Sigmoid colon (tissue), 7 donors: Measurements from ENCODE around the gene ZNF521. TPM values are rescaled to one million over a fixed set of nuclear protein-coding genes. Genes with fewer than 3 reads are reported as not detected.

ENCODE experiments used
- DNase-seq: peaks from one replicate; pipeline ENCODE4 v3.0.0-alpha.2; 2019
- H3K27ac ChIP-seq, 4 donors: fragments of 200-600 bp; sonication (generic); one replicate each; pipeline ENCODE4 v1.5.1; 2016 to 2019; ENCODE audit warnings: mild to moderate bottlenecking in 1 of 4
- H3K27me3 ChIP-seq, 3 donors: fragments of 200-600 bp; sonication (generic); one replicate each; pipeline ENCODE4 v1.5.1; 2019; ENCODE audit warnings: mild to moderate bottlenecking in 1 of 3
- H3K36me3 ChIP-seq, 4 donors: fragments of 200-600 bp; sonication (generic); one replicate each; pipeline ENCODE4 v1.5.1; 2016 to 2019
- H3K4me1 ChIP-seq, 4 donors: fragments of 200-600 bp; sonication (generic); one replicate each; pipeline ENCODE4 v1.5.1; 2017 to 2019
- H3K4me3 ChIP-seq, 4 donors: fragments of 200-600 bp; sonication (generic); one replicate each; pipeline ENCODE4 v1.5.1; 2017 to 2019; ENCODE audit warnings: mild to moderate bottlenecking in 2 of 4, moderate library complexity in 1 of 4
- H3K9me3 ChIP-seq, 4 donors: fragments of 200-600 bp in 3 of 4; sonication (generic) in 3 of 4; one replicate each; pipeline versions ENCODE4 v1.5.1 to v1.6.1; 2013 to 2019
- CTCF ChIP-seq, 4 experiments: fragments of 450-650 bp in 3 of 4; fragments of 200-600 bp in 1 of 4; IDR thresholded peaks; one replicate each; pipeline ENCODE4 v1.5.1; 2016 to 2019; ENCODE audit warnings: antibody characterized with exemption in 4 of 4, mild to moderate bottlenecking in 3 of 4, moderate library complexity in 2 of 4
- EP300 ChIP-seq, 4 donors: sonication (generic); formaldehyde crosslinking; IDR thresholded peaks; one replicate each; pipeline ENCODE4 v1.6.1; 2017; ENCODE audit warnings: antibody characterized with exemption in 4 of 4
- POLR2A ChIP-seq, 2 donors: fragments of 450-650 bp; IDR thresholded peaks; one replicate each; pipeline ENCODE4 v1.6.1; 2016; ENCODE audit warnings: antibody characterized with exemption in 2 of 2, mild to moderate bottlenecking in 2 of 2, moderate library complexity in 2 of 2
- POLR2AphosphoS5 ChIP-seq, 4 donors: sonication (generic); formaldehyde crosslinking; IDR thresholded peaks; one replicate each; pipeline ENCODE4 v1.6.1; 2017; ENCODE audit warnings: antibody characterized with exemption in 4 of 4
- WGBS, 2 donors: extraction: QIAGEN DNeasy Blood & Tissue Kit; methylation state at CpG; one replicate each; pipeline ENCODE4 v1.1.7; 2013; 5-methylcytosine and 5-hydroxymethylcytosine counted together
- intact Hi-C: fragments of 100-400 bp; cut with DNase I; formaldehyde crosslinking; loops from one replicate; pipeline ENCODE4 v1.15.1; 2023
- polyA plus RNA-seq, 3 donors: library from polyadenylated mRNA; stranded (reverse); fragments of 200-250 nt; gene quantifications; one replicate each; pipeline ENCODE4 v1.2.3, GENCODE V29; 2013
- total RNA-seq, 4 donors: library from RNA; depleted of rRNA; stranded (reverse); fragments of >200 nt; gene quantifications; one replicate each; pipeline ENCODE4 v1.1.0, GENCODE V29; 2016
- donor health status: healthy with polysubstance abuse.
- donor health status: Bipolar disorder and iron deficiency.
- donor health status: healthy.

The ZNF521 gene
- total and polyA plus RNA-seq, 7 donors, result 0.69 to 40.2 (median 12.0) TPM

GRCh38 chr18:25230658-25231326 is 121.2 kb downstream of the ZNF521 start:
- intact Hi-C loops, result loop anchor here (5.0 kb wide), 1 partner anchor 122 kb away; the partner anchor contains the start of gene ZNF521
- WGBS, 2 donors, result 36 to 63% methylated on average over 10 of the region's 10 CpGs
- H3K36me3 ChIP-seq, result no peaks in the 10 kb centered on the region
- no peaks in the 10 kb centered on the region for H3K27me3 ChIP-seq
- H3K4me1 ChIP-seq, result peaks cover 0 to 22% (median 22%) of the 10 kb centered on the region in 4 donors
- peak overlapping the region; percentile 48 to 70 (median 60) for H3K27ac ChIP-seq
- H3K9me3 ChIP-seq, result no peaks in the 10 kb centered on the region
- peak; percentile 93 for DNase-seq
- H3K4me3 ChIP-seq, result peak overlapping the region in 2 of 4 donors; percentile 6 to 8
- TF ChIP-seq POLR2A (IDR thresholded peaks at IDR 0.05), result no peak
- peak in 1 of 4 donors; percentile 22 for TF ChIP-seq EP300 (IDR thresholded peaks at IDR 0.05)
- TF ChIP-seq POLR2AphosphoS5 (IDR thresholded peaks at IDR 0.05), result peak; percentile 67 to 81 (median 76)
- no peak for TF ChIP-seq CTCF (IDR thresholded peaks at IDR 0.05)

- TF ChIP-seq POLR2AphosphoS5 (IDR thresholded peaks at IDR 0.05) (no peak), EP300 (IDR thresholded peaks at IDR 0.05) (no peak)
- Histone ChIP-seq H3K36me3 (no peaks in the 10 kb centered on the region), H3K4me3 (no peak overlapping the region), H3K27me3 (no peaks in the 10 kb centered on the region), H3K27ac (peak overlapping the region; percentile 48 to 70 (median 60)), H3K9me3 (no peaks in the 10 kb centered on the region), H3K4me1 (peaks cover 0 to 22% (median 22%) of the 10 kb centered on the region in 4 donors)
- intact Hi-C loops, result loop anchor here (5.0 kb wide), 1 partner anchor 122 kb away; the partner anchor contains the start of gene ZNF521
- WGBS, 2 donors, result 68 to 74% methylated on average over 2 of the region's 2 CpGs
- no peak for DNase-seq
Measured at GRCh38 chr18:25229920-25230319, 122.0 kb downstream of the ZNF521 start.

- WGBS, 2 donors, result 42 to 52% methylated on average over 3 of the region's 3 CpGs
- H3K4me3 ChIP-seq, result no peak overlapping the region
- H3K9me3 ChIP-seq, result no peaks in the 10 kb centered on the region
- DNase-seq, result no peak
- TF ChIP-seq EP300 (IDR thresholded peaks at IDR 0.05) (no peak), POLR2AphosphoS5 (IDR thresholded peaks at IDR 0.05) (peak in 3 of 4 donors; percentile 56 to 69 (median 59))
- peaks cover 0 to 22% (median 22%) of the 10 kb centered on the region in 4 donors for H3K4me1 ChIP-seq
- intact Hi-C loops, result no loop called here
- no peaks in the 10 kb centered on the region for H3K27me3 ChIP-seq
- peak overlapping the region in 2 of 4 donors; percentile 31 to 67 for H3K27ac ChIP-seq
- H3K36me3 ChIP-seq, result no peaks in the 10 kb centered on the region
Measured at GRCh38 chr18:25229081-25229480, 122.9 kb downstream of the ZNF521 start.

GRCh38 chr18:25228410-25228809 is 123.6 kb downstream of the ZNF521 start:
- peaks cover 0 to 22% (median 20%) of the 10 kb centered on the region in 4 donors for H3K4me1 ChIP-seq
- intact Hi-C loops, result no loop called here
- no peak overlapping the region for H3K4me3 ChIP-seq
- H3K9me3 ChIP-seq, result no peaks in the 10 kb centered on the region
- TF ChIP-seq POLR2A (IDR thresholded peaks at IDR 0.05) (no peak), POLR2AphosphoS5 (IDR thresholded peaks at IDR 0.05) (peak; percentile 7 to 24 (median 12))
- WGBS, 2 donors, result 43 to 63% methylated on average over 1 of the region's 1 CpG
- no peaks in the 10 kb centered on the region for H3K27me3 ChIP-seq
- no peak for DNase-seq
- H3K36me3 ChIP-seq, result no peaks in the 10 kb centered on the region
- H3K27ac ChIP-seq, result peak overlapping the region in 1 of 4 donors; percentile 31

- Histone ChIP-seq H3K27me3 (no peaks in the 10 kb centered on the region), H3K9me3 (no peaks in the 10 kb centered on the region), H3K27ac (no peak overlapping the region), H3K36me3 (no peaks in the 10 kb centered on the region), H3K4me3 (no peak overlapping the region), H3K4me1 (peaks cover 0 to 9% (median 4%) of the 10 kb centered on the region in 4 donors)
- DNase-seq, result no peak
- WGBS, 2 donors, result 76 to 91% methylated on average over 12 of the region's 12 CpGs
- intact Hi-C loops, result no loop called here
- TF ChIP-seq CTCF (IDR thresholded peaks at IDR 0.05), result no peak
- no peak for TF ChIP-seq POLR2A (IDR thresholded peaks at IDR 0.05)
- TF ChIP-seq EP300 (IDR thresholded peaks at IDR 0.05), result no peak
- no peak for TF ChIP-seq POLR2AphosphoS5 (IDR thresholded peaks at IDR 0.05)
Measured at GRCh38 chr18:25225151-25225550, 126.8 kb downstream of the ZNF521 start.
